Dedifferentiated amniotic fluid mesenchymal stem cell (primary cell): ENCODE data around the gene PPP2R3A.
A peak's percentile ranks its signal among the peaks of the same experiment; 100 is the strongest.

Source experiments
- DNase-seq: peaks from one replicate; pipeline ENCODE4 v3.0.0-alpha.2; 2016; ENCODE audit errors: extremely low spot score

Gene PPP2R3A

DNA sequence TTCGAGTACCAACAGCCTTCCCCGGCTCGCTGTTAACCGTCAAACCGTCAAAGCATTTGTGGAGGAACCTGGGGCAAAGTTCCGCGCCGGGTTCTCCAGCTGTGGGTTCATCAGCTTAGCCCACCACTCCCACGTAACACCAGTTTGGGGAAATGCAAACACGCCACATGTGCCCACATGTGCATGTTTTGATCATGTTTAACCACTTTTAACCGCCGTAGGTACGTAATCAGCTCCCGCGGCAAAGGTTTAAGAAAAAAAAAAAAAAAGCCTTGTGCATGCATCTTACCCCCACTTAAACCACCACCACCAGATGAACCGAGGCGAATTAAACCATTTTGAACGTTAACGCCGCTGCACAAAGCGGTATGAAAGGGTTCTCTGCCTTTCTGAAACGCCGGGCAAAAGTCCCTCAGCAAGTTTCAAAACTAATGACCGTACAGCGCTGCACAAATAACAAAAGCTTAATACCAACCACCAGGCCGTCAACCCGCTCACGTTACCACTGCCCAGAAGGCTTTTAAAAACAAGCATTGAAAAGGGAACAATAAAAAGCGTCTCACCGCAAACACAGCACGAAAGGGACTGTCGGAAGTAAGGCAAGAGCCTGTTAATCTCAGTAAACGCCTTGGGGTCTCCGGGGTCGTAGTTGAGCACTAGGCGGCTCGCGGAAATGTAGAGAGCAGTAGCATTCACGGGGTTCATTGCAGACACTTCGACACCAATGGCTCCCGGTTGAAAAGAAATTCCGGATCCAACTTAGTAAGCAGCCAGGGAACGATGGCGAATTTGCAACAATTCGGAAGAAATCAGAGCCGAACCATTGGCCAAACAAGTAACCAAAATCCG is 229.1 kb downstream of the PPP2R3A start:
- peak; percentile 19 for DNase-seq

DNA sequence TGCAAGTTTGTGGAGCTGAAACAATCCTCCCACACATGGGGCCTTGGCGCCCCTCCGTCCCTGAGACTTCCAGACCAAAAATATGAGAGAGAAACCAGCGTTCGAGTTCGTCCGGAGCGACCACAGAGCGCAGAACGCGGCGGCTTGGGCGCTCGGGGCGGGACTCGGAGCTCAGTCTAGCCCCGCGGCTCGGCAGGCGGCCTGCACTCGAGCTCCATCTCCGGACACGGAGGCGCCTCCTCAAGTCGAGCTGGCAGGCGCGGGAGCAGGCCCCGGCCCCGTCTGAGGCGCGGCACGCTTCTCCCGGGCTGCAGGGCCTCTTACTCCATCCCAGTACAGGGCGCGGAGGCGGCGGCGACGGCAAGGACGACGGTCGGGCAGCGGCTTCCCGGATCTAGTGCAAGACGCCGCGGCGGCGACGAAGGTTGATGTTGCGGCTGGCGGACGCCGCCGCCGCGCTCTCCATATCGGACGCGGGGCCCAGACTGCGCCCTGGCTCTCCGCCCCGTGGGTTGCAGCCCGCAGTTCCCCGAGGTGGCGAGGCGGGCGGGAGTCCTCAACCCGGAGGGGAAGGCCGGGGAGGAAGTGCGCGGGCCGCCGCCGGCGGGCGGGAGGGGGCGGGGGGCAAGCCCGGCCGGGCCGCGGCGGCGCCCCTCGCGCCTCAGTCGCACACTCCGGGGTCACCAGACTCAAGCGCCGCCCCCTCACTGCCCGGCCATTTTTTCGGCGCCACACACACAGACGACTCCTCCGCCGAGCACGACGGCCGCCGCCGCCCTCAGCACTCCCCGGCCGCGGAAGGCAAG is 229.9 kb downstream of the PPP2R3A start:
- peak; percentile 34 for DNase-seq

- no peak for DNase-seq
Observed at GRCh38 chr3:136196064-136196400, 230.5 kb downstream of the PPP2R3A start, which contains the start of gene MSL2. Gene MSL2 (minus strand): TSS chr3:136196335. CDS start chr3:136195113, 1,222 bp downstream.

GRCh38 chr3:136196401-136197158 is 231.1 kb downstream of the PPP2R3A start:
- DNase-seq: peak; percentile 100

DNA sequence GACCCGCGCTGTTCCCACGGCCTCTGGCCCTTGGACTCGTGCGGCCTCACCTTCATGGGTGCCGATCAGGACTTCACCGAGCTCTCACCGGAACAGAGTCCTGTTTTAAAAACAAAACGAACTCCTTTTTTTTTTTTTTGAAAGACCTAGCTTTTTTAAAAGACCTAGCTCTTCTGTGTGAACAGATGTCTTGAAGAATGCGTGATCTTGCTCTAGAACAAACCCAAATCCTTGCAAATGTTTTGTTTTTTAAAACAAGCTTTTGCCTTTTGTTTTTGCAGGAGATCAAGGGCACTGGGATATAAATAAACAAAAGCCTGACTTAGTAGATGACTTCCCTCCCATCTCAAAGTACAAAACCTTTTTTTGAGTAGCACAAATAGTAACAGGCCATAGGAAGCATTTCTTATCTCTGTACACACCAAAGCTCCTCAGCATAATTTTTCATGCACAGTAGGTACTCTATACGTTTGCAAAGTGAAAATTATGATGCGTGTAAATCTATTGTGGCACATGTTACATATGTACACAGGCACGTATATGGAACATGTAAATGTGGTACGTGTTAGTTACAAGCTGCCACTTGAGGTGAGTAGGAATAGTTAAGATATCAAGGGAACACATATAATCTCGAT is 231.7 kb downstream of the PPP2R3A start:
- no peak for DNase-seq
